Posterior vena cava (tissue), 2 donors: ENCODE results near the gene F2R. TPM values are rescaled to one million over a fixed set of nuclear protein-coding genes. Genes with fewer than 3 reads are reported as not detected.

Experiments used
- DNase-seq: peaks from one replicate; pipeline ENCODE4 v3.0.0-alpha.2; 2020; ENCODE audit warnings: low spot score
- intact Hi-C, 2 donors: fragments of 100-400 bp; cut with DNase I; formaldehyde crosslinking; loops; one replicate each; pipeline versions ENCODE4 v1.14.1 to v1.14.2; 2022 to 2023
- total RNA-seq, 2 donors: library from RNA; stranded (reverse); fragmentation: NEBNext Ultra II Directional; extraction: Animal tissue kit (Norgen Biotek cat#: 25700); gene quantifications; one replicate each; pipeline ENCODE4 v1.2.1, GENCODE V29; 2021
- donor health status: DM: yes; HTN: yes; CAD: no.
- donor health status: DM: yes; HTN: yes; CAD: no.

The F2R gene
- total RNA-seq, 2 donors from 2014 or later: 13.9 to 19.9 TPM

- no peak for DNase-seq
- intact Hi-C loops: no loop called here
Measured at GRCh38 chr5:76689321-76690036, 26.4 kb upstream of the F2R start.

GRCh38 chr5:76690037-76690679 is 25.8 kb upstream of the F2R start:
- no peak for DNase-seq
- intact Hi-C loops: no loop called here

- intact Hi-C loops: no loop called here
- DNase-seq: no peak
Measured at GRCh38 chr5:76690704-76691466, 25.0 kb upstream of the F2R start.

- intact Hi-C loops: no loop called here
- no peak for DNase-seq
Measured at GRCh38 chr5:76691467-76692273, 24.3 kb upstream of the F2R start.

GRCh38 chr5:76692274-76692540 is 23.7 kb upstream of the F2R start:
- intact Hi-C loops: no loop called here
- DNase-seq: no peak

GRCh38 chr5:76692651-76693050 is 23.3 kb upstream of the F2R start:
- no peak for DNase-seq
- intact Hi-C loops: no loop called here

GRCh38 chr5:76693141-76693540 is 22.8 kb upstream of the F2R start:
- intact Hi-C loops: no loop called here

GRCh38 chr5:76694317-76694716 is 21.6 kb upstream of the F2R start:
- DNase-seq: no peak
- intact Hi-C loops: no loop called here

More at GRCh38 chr5:76693141-76693540, 22.8 kb upstream of the F2R start:
- no peak for DNase-seq

- no peak for DNase-seq
Measured at GRCh38 chr5:76695346-76695745, 20.6 kb upstream of the F2R start.

GRCh38 chr5:76696251-76696650 is 19.7 kb upstream of the F2R start:
- intact Hi-C loops: no loop called here
- no peak for DNase-seq

More at GRCh38 chr5:76695346-76695745, 20.6 kb upstream of the F2R start:
- intact Hi-C loops: no loop called here

- DNase-seq: no peak
- intact Hi-C loops: no loop called here
Measured at GRCh38 chr5:76697670-76698069, 18.3 kb upstream of the F2R start.

- intact Hi-C loops: no loop called here
- no peak for DNase-seq
Measured at GRCh38 chr5:76700571-76700970, 15.4 kb upstream of the F2R start.

GRCh38 chr5:76701298-76701697 is 14.6 kb upstream of the F2R start:
- intact Hi-C loops: no loop called here
- DNase-seq: no peak

GRCh38 chr5:76703707-76704106 is 12.2 kb upstream of the F2R start:
- intact Hi-C loops: no loop called here
- no peak for DNase-seq

- intact Hi-C loops: no loop called here
- DNase-seq: no peak
Measured at GRCh38 chr5:76704131-76704663, 11.7 kb upstream of the F2R start.

- DNase-seq: no peak
- intact Hi-C loops: no loop called here
Measured at GRCh38 chr5:76705574-76705973, 10.4 kb upstream of the F2R start.

GRCh38 chr5:76709762-76710161 is 6.2 kb upstream of the F2R start:
- DNase-seq: no peak
- intact Hi-C loops: no loop called here

- DNase-seq: no peak
Measured at GRCh38 chr5:76710991-76711390, 4.9 kb upstream of the F2R start.

GRCh38 chr5:76714751-76715485 is 1.0 kb upstream of the F2R start:
- DNase-seq: no peak

More at GRCh38 chr5:76710991-76711390, 4.9 kb upstream of the F2R start:
- intact Hi-C loops: no loop called here

More at GRCh38 chr5:76714751-76715485, 1.0 kb upstream of the F2R start:
- intact Hi-C loops: no loop called here
